ENCODE data around the gene CCDC142. TPM values are rescaled to one million over a fixed set of nuclear protein-coding genes. Genes with fewer than 3 reads are reported as not detected.
A peak's percentile ranks its signal among the peaks of the same experiment; 100 is the strongest.

CCDC142 gene
- polyA plus RNA-seq, 1 of the 3 experiments (the other 2 are of a cell fraction): 8.7 TPM

GRCh38 chr2:74500578-74500946 lies 17.8 kb upstream of the CCDC142 start:
- DNase-seq: no peak
- Histone ChIP-seq H3K27me3 (ENCODE audit: insufficient read depth) (no peaks in the 10 kb centered on the region), H3K9me2 (no peaks in the 10 kb centered on the region), H3K9ac (no peak overlapping the region), H3K4me3 (ENCODE audit: low read depth in 2 of 2, low read length in 1 of 2) (no peak overlapping the region), H3K27ac (ENCODE audit: low read depth in 2 of 2, low read length in 1 of 2) (peak overlapping the region in 1 of 2 experiments; percentile 76; a peak in 2 of 4 replicates), H3F3A (replicated peaks; ENCODE audit: insufficient read depth) (peaks cover 6% of the 10 kb centered on the region), H3K79me2 (ENCODE audit: insufficient read depth) (peaks cover under 1% of the 10 kb centered on the region; the same call in 1 of the 2 replicates), H2AFZ (ENCODE audit: low read depth) (no peak overlapping the region), H3K4me1 (ENCODE audit: control insufficient read depth in 1 of 2, insufficient read depth in 2 of 2, low read depth in 1 of 2, low read length in 1 of 2) (peaks cover 3 to 27% of the 10 kb centered on the region in 2 experiments; a peak in 1 of 4 replicates), H3K4me2 (no peak overlapping the region), H3K9me3 (no peaks in the 10 kb centered on the region), H3K36me3 (replicated peaks in 1 of 2; ENCODE audit: control insufficient read depth in 1 of 2, insufficient read depth in 2 of 2, low read length in 1 of 2) (peaks cover 9 to 12% of the 10 kb centered on the region in 2 experiments), H4K20me1 (ENCODE audit: insufficient read depth) (no peaks in the 10 kb centered on the region)
- TF ChIP-seq CTCF (IDR thresholded peaks at IDR 0.05): no peak
- no peak for TF ChIP-seq FOSL2 (IDR thresholded peaks at IDR 0.05; ENCODE audit: borderline replicate concordance, low read depth)
- TF ChIP-seq SMC3 (IDR thresholded peaks at IDR 0.05; ENCODE audit: low read depth, low read length): no peak
- TF ChIP-seq POLR2AphosphoS5 (IDR thresholded peaks at IDR 0.05; ENCODE audit: low read depth, low read length): no peak
- TF ChIP-seq TCF12 (IDR thresholded peaks at IDR 0.05): no peak
- no peak for TF ChIP-seq GABPA (IDR thresholded peaks at IDR 0.05; ENCODE audit: low read depth)
- no peak for TF ChIP-seq RCOR1 (IDR thresholded peaks at IDR 0.05; ENCODE audit: low read length)
- CTCF ChIA-PET: interaction anchor here (0.8 to 3.7 kb wide), 6 partner anchors 12 to 86 kb away, joined by 3 to 21 read pairs (median 11); partner anchors contain the start of genes CCDC142 and TTC31
- POLR2A ChIA-PET: interaction anchor here (1.0 to 3.1 kb wide), 11 partner anchors 8 to 87 kb away, joined by 3 to 19 read pairs (median 6); partner anchors contain the start of genes AUP1, CCDC142, HTRA2 and MRPL53

GRCh38 chr2:74499940-74500577 lies 17.3 kb upstream of the CCDC142 start:
- no peak overlapping the region for H3K9ac ChIP-seq
- H3F3A ChIP-seq (replicated peaks; ENCODE audit: insufficient read depth): peaks cover 3% of the 10 kb centered on the region
- no peaks in the 10 kb centered on the region for H3K79me2 ChIP-seq (ENCODE audit: insufficient read depth)
- H3K27me3 ChIP-seq (ENCODE audit: insufficient read depth): no peaks in the 10 kb centered on the region
- 84% methylated on average over 15 of the region's 15 CpGs for WGBS (ENCODE audit: low lambda C conversion rate)
- no peak overlapping the region; a peak in 1 of 4 replicates for H3K27ac ChIP-seq (ENCODE audit: low read depth in 2 of 2, low read length in 1 of 2)
- no peaks in the 10 kb centered on the region for H4K20me1 ChIP-seq (ENCODE audit: insufficient read depth)
- no peaks in the 10 kb centered on the region for H3K9me2 ChIP-seq
- no peaks in the 10 kb centered on the region for H3K9me3 ChIP-seq
- H2AFZ ChIP-seq (ENCODE audit: low read depth): no peak overlapping the region
- H3K36me3 ChIP-seq (replicated peaks in 1 of 2; ENCODE audit: control insufficient read depth in 1 of 2, insufficient read depth in 2 of 2, low read length in 1 of 2): peaks cover 7 to 8% of the 10 kb centered on the region in 2 experiments
- CTCF ChIA-PET: interaction anchor here (0.8 to 3.7 kb wide), 7 partner anchors 13 to 87 kb away, joined by 3 to 21 read pairs (median 3); partner anchors contain the start of genes AUP1, CCDC142, HTRA2 and TTC31
- no peak overlapping the region for H3K4me3 ChIP-seq (ENCODE audit: low read depth in 2 of 2, low read length in 1 of 2)
- TF ChIP-seq YY1 (IDR thresholded peaks at IDR 0.05; ENCODE audit: low read depth): no peak
- TF ChIP-seq IRF3 (IDR thresholded peaks at IDR 0.05; ENCODE audit: low read depth, low read length): no peak
- no peak for TF ChIP-seq MEF2A (IDR thresholded peaks at IDR 0.05; ENCODE audit: borderline replicate concordance, low read depth)
- TF ChIP-seq REST (IDR thresholded peaks at IDR 0.05; ENCODE audit: low read depth, low read length): no peak
- H3K4me2 ChIP-seq: no peak overlapping the region
- peak; percentile 47 for DNase-seq
- peaks cover 0 to 22% of the 10 kb centered on the region in 2 experiments; a peak in 1 of 4 replicates for H3K4me1 ChIP-seq (ENCODE audit: control insufficient read depth in 1 of 2, insufficient read depth in 2 of 2, low read depth in 1 of 2, low read length in 1 of 2)
- POLR2A ChIA-PET: interaction anchor here (1.0 to 3.1 kb wide), 6 partner anchors 8 to 29 kb away, joined by 3 to 19 read pairs (median 8); partner anchors contain the start of genes AUP1, CCDC142, HTRA2 and MRPL53

All from SK-N-SH (cell line).